ENCODE measurements around the gene POU6F2.

The POU6F2 gene

DNA sequence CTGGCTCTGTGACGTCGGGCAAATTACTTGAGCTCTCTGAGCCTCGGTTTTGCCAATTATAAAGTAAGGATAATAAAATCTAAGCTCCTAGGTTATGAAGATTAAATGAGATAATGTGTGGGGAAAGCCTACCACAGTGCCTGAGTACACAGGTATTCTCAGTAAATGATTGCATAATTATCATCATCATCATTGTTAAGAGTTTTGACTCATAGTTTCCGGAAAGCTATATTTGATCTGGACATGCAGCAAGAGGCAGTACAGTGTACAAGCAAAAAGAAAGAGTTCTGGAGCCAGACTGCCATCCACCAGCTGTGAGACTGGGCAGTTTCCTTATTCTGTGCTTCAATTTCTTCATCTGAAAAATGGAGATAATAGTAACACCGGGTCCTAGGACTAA, 432.9 kb downstream of the POU6F2 start:
- DNase-seq = no peak

GRCh38 chr7:39413636-39414223, 436.0 kb downstream of the POU6F2 start:
- DNase-seq = no peak

DNA sequence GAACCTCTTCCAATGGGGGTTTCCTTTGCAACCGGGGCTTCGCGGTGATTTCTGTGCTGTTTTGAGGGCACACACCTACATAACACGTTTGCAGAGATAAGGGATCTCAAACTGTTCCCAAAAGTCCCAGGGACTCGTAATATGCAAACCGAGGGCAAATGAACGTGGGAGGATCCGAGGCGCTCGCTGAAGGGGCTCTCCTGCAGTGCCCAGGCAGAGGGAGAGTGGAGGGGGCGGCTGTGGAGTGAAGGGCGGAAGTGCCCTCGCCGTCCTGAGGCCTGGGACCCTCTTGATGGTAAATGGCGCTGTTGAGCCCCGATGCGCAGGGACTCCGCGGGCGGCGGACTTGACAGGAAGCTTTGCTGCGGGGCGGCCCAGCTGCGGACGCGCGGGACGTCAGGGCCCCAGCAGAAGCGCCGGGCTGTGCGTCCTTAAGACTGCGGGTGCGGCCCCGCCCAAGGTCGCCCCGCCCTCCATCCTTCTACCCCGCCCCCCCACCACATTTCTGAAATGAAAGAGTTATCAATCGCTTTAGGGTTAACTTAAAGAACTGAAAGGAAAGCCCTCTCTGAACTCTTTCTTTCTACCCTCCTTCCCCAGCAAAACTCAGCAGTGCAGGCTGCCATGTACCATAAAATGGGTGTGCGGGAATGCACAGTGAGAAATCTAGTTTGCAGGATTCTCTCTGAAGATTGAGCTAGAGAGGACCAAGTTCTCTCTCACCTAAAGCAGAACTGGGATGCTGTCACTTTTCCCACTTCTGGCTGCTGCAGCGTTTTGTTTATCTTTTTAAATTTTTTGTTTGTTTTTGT, 436.7 kb downstream of the POU6F2 start:
- DNase-seq = peak; percentile 20

GRCh38 chr7:39415091-39415787, 437.5 kb downstream of the POU6F2 start:
- no peak for DNase-seq

DNA sequence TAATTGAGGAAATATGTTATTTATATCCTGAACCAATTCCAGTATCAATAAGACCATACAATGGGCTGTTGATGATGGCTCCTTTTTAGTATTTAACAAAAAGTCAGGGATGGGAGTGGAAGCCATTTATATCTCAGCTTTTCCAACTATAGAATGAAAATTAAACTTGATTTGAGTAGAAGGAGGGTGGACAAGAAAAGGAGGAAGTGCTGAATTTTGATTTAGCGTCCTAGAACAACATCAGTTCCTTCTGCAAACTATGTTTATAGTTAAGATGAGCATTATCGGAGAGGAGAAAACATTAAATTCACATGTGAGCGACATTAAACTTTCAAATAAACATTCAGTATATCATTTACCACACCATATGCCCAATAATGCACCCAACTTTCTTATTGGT, 439.2 kb downstream of the POU6F2 start:
- DNase-seq = no peak

DNA sequence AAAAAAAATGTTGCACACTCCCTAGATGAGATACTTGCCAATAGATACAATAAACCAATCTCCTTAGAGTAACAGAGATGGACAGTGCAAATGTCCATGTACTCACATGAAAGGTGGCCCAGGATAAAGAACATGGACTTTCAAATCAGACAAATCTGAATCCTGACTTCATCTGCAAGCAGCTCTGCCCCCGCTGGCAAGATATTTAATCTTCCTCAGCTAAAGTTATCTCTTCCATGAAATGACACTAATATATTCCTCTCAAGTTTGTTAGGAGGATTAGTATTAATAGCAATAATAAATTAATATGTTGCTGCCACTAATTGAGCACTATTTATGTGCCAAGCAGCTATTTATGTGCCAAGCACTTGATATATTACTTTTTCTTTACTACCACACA, 439.9 kb downstream of the POU6F2 start:
- no peak for DNase-seq

- DNase-seq = no peak
These were observed 443.5 kb downstream of the POU6F2 start for GRCh38 chr7:39421251-39421650.

GRCh38 chr7:39421661-39422060, 444.0 kb downstream of the POU6F2 start:
- no peak for DNase-seq

DNA sequence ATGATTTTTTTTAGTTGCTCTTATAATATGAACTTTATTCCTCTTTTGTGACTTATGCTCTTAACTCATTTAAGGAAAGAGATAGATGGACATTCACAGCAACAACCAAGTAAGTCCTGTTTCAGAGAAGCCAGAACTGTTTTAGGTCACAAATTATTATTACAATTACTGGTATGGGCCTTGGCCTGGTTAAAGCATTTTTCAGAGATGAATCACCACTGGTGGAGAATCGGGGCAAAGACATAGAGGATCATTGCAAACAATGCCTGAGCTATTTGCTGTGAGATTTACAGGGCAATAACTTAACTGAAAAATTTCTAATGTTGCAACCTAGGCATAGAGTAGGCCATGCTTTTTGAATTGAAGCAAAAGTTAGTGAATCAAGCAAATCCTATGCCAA, 450.5 kb downstream of the POU6F2 start:
- DNase-seq = no peak

DNA sequence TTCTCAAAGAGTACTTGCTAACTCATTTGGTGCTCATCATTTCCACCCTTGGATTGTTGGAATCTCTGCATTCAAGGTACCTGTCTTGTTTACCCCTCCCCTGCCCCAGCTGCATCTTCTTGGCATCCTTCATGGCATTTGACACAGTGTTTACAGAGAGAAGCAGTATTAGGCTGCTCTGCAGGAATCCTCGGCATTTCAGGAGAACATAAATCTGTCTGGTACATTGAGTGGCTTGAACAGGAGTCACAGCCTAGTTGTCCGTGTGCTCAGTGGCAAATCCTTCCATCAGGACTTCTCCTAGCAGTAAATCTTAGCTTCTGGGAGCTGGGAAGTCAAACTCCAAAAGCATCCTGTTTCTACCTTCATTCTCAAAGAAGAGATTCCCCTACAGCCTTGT, 451.7 kb downstream of the POU6F2 start:
- no peak for DNase-seq

- no peak for DNase-seq
These were observed 452.7 kb downstream of the POU6F2 start for GRCh38 chr7:39430441-39430840.

- no peak for DNase-seq
These were observed 453.4 kb downstream of the POU6F2 start for GRCh38 chr7:39430909-39431641.

DNA sequence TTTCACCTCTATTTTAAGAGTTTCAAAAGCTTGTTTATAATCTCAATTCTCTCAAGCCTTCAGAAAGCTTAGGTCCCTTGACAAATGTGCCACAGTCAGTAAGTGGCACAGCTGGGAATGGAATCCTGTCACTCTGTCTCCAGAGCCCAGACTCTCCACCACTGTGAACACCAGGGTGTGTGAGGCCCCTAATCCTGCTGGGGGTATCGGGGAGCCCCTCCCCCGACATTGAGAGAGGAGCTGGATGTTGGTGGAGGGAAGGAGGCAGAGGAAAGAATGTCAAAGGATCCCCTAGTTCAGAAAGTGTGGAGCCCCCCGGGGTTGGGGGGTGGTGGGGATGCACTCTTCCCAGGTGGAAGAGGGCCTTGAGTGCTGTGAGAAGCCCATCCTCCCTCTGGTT, 454.7 kb downstream of the POU6F2 start:
- no peak for DNase-seq

GRCh38 chr7:39432807-39433416, 455.2 kb downstream of the POU6F2 start:
- DNase-seq = no peak

DNA sequence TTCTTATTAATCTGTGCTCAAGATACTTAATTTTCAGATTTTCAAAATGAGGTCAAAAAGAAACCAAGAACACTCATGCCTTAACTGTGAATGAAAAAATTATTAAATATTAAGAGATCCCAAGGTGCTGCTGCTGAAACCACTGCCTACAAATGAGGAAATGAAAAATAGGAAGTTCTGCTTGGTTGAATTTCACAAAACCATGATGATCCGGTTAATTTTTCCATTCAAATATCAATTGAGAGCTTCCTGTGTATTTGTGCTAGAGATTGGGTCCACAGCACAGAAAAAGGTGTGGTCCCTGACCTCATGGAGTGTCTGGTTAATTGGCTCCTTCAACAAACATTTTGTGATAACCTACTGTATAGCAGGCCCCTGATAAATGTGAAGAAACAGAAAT, 455.8 kb downstream of the POU6F2 start:
- no peak for DNase-seq

DNA sequence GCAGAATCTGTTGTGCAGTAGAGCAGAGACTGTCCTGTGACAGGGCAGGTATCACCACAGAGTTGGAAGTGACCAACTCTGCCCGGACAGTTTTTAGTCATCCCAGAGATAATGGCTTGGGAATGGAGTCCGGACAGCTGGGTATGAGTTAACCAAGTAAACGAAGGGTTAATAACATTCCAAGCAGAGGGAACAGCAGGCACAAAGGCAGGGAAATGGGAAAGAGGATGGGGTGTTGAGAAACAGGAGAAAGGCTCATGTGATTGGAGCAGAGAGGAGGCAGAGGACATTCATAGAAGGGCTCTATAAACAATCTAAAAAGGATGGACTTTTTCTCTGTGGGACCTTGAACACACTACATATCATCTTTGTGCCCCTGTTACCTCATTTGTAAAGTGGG, 456.3 kb downstream of the POU6F2 start:
- DNase-seq = no peak

- DNase-seq = no peak
These were observed 468.8 kb downstream of the POU6F2 start for GRCh38 chr7:39446546-39446945.

GRCh38 chr7:39451901-39452300, 474.2 kb downstream of the POU6F2 start:
- DNase-seq = no peak

DNA sequence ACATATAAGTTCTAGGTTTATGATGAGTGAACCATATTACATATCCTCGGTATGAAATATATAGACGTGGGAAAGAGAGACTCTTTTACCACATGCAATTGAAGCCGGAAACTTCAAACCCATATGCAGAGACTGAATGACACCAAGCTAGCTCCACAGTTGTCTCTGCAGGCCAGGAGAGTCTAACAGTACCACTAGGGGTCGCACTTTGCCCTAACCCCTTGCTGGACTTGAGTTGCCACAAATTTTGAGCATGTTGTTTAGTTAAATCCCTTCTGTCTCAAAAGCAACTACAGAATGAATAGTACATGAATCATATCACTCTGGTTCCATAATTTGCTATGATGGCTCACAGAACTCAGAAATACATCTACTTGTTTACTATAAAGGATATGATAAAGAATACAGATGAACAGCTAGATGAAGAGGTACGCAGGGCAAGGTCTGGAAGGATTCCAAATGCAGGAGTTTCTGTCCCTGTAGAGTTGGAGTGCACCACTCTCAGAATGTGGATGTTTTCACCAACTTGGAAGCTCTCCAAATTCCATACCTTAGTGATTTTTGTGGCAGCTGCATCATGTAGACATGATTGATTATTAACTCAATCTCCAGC, 476.1 kb downstream of the POU6F2 start:
- DNase-seq = peak; percentile 29

GRCh38 chr7:39458061-39458745, 480.5 kb downstream of the POU6F2 start:
- no peak for DNase-seq

DNA sequence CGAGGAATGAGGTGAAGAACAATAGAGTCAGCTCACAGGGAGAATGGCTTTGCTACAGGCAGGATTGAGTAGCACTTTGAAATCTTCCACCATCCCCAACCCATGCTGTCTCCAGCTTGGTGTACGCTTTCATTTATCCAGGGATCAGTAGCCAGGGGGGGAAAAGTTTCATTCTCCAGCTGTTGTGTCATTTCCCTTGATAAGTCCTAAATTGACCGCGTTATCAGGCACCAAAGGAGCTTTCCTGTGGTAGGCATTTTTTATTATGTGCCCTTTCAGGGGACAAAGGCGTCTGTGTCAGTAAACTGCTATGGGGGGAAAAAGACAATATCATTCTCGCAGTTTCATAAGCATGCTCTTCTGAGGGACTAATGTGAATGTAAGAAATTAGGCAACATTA, 481.9 kb downstream of the POU6F2 start:
- DNase-seq = no peak

DNA sequence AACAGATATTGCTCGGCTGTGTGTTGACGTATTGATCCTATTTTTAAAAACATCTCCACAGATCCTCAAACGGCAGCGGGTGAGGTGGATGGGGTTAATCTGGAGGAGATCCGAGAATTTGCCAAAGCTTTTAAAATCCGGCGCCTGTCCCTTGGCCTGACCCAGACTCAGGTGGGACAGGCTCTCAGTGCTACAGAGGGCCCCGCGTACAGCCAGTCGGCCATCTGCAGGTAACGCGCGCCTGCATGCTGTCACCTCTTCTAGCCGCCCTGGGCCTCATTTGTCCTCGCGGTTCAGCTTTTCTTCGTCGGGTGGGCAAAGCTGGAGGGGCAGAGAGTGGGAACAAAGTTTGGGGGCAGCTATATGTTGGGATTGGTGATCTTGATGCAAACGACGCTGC, 482.8 kb downstream of the POU6F2 start:
- no peak for DNase-seq

Measured in NCI-H1105 (cell line).